ENCODE data around the gene DNAJC1. TPM values are rescaled to one million over a fixed set of nuclear protein-coding genes. Genes with fewer than 3 reads are reported as not detected.

The DNAJC1 gene
- polyA plus RNA-seq, 1 donor (not counting 4 experiments of a cell fraction or from before 2014, with no cell fraction given): 24.8 TPM

DNA sequence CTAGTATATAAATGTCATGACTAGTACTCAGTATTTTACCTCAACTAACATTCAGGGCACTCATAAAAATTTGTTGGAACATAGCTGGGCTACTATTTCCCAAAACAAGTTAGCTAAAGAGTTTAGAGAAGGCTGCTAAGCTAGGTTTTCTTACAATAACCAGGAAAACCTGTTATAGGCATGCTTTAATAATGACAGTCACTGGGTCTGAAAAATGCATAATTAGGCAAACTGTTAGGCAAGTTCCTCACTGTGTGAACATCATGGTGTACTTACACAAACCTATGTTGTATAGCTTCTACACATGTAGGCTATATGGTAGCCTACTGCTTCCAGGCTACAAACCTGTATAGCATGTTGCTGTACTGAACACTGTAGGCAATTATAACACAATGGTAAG, 79.0 kb downstream of the DNAJC1 start:
- Histone ChIP-seq H3K4me1 (ENCODE audit: control insufficient read depth, extremely low read depth, insufficient read depth, low read length) (peaks cover 35% of the 10 kb centered on the region), H3K4me2 (ENCODE audit: control insufficient read depth, extremely low read depth, insufficient read depth, low read depth, low read length) (no peak overlapping the region), H4K20me1 (ENCODE audit: control insufficient read depth, extremely low read depth, insufficient read depth, low read length) (no peaks in the 10 kb centered on the region), H3K79me2 (ENCODE audit: control insufficient read depth, insufficient read depth, low read length) (no peaks in the 10 kb centered on the region), H3K9me3 (ENCODE audit: control insufficient read depth, low read depth, low read length) (no peaks in the 10 kb centered on the region), H3K27me3 (ENCODE audit: control insufficient read depth, extremely low read depth, insufficient read depth, low read length) (no peaks in the 10 kb centered on the region), H3K4me3 (ENCODE audit: control insufficient read depth in 2 of 3, extremely low read depth in 1 of 3, insufficient read depth in 2 of 3, low read depth in 1 of 3, low read length in 3 of 3) (no peak overlapping the region), H3K9me1 (ENCODE audit: control insufficient read depth, extremely low read depth, insufficient read depth, low read length) (no peaks in the 10 kb centered on the region), H3K36me3 (ENCODE audit: control insufficient read depth in 2 of 2, extremely low read depth in 1 of 2, insufficient read depth in 2 of 2, low read length in 2 of 2) (no peaks in the 10 kb centered on the region), H2AFZ (ENCODE audit: control insufficient read depth, low read length) (no peak overlapping the region), H3K9ac (ENCODE audit: control insufficient read depth, extremely low read depth, insufficient read depth, low read length) (no peak overlapping the region), H3K27ac (ENCODE audit: control insufficient read depth, insufficient read depth, low read length) (no peak overlapping the region)
- no peak for FAIRE-seq
- dilution Hi-C loops (cut with MboI; ENCODE audit: extremely low pct_ligation_motif_present, low sequenced_read_pairs): no loop called here
- TF ChIP-seq EZH2 (IDR thresholded peaks at IDR 0.05; ENCODE audit: low read length) (no peak), CTCF (optimal IDR thresholded peaks at IDR 0.05 in 1 of 3, IDR thresholded peaks at IDR 0.05 in 1 of 3, conservative IDR thresholded peaks at IDR 0.05 in 1 of 3; ENCODE audit: extremely low read depth in 1 of 3, insufficient read depth in 2 of 3, low read length in 3 of 3) (no peak)
- DNase-seq (ENCODE audit: low read depth, low spot score): no peak

- FAIRE-seq (no peak), DNase-seq (ENCODE audit: low read depth, low spot score) (no peak)
- dilution Hi-C loops (cut with MboI; ENCODE audit: extremely low pct_ligation_motif_present, low sequenced_read_pairs): no loop called here
Observed at GRCh38 chr10:21920633-21921032, 82.9 kb downstream of the DNAJC1 start.

DNA sequence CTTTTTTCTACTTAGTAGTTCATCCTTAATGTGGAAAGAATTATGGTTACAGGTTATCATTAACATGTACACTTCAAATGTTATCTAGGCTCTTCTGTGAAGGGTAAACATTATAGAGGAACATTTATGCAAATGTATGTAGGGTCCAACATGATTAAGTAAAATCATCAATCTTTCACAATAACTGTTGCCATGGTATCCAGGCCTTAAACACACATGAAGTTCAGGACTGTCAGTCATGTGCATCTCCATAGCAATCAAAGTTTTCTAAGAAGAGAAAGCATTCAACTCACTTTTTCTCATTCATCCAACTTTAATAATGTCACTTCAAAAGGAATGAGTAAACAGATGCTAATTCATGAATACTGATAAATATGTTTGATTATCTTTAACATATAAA, 83.6 kb downstream of the DNAJC1 start:
- Histone ChIP-seq H3K4me2 (ENCODE audit: control insufficient read depth, extremely low read depth, insufficient read depth, low read depth, low read length) (no peak overlapping the region), H3K36me3 (ENCODE audit: control insufficient read depth in 2 of 2, extremely low read depth in 1 of 2, insufficient read depth in 2 of 2, low read length in 2 of 2) (no peaks in the 10 kb centered on the region), H3K4me3 (ENCODE audit: control insufficient read depth in 2 of 3, extremely low read depth in 1 of 3, insufficient read depth in 2 of 3, low read depth in 1 of 3, low read length in 3 of 3) (no peak overlapping the region), H2AFZ (ENCODE audit: control insufficient read depth, low read length) (no peak overlapping the region), H3K27me3 (ENCODE audit: control insufficient read depth, extremely low read depth, insufficient read depth, low read length) (no peaks in the 10 kb centered on the region), H3K4me1 (ENCODE audit: control insufficient read depth, extremely low read depth, insufficient read depth, low read length) (no peaks in the 10 kb centered on the region), H4K20me1 (ENCODE audit: control insufficient read depth, extremely low read depth, insufficient read depth, low read length) (no peaks in the 10 kb centered on the region), H3K9me1 (ENCODE audit: control insufficient read depth, extremely low read depth, insufficient read depth, low read length) (no peaks in the 10 kb centered on the region), H3K9ac (ENCODE audit: control insufficient read depth, extremely low read depth, insufficient read depth, low read length) (no peak overlapping the region), H3K79me2 (ENCODE audit: control insufficient read depth, insufficient read depth, low read length) (no peaks in the 10 kb centered on the region), H3K27ac (ENCODE audit: control insufficient read depth, insufficient read depth, low read length) (no peak overlapping the region), H3K9me3 (ENCODE audit: control insufficient read depth, low read depth, low read length) (no peaks in the 10 kb centered on the region)
- TF ChIP-seq EZH2 (IDR thresholded peaks at IDR 0.05; ENCODE audit: low read length): no peak
- TF ChIP-seq CTCF (optimal IDR thresholded peaks at IDR 0.05 in 1 of 3, IDR thresholded peaks at IDR 0.05 in 1 of 3, conservative IDR thresholded peaks at IDR 0.05 in 1 of 3; ENCODE audit: extremely low read depth in 1 of 3, insufficient read depth in 2 of 3, low read length in 3 of 3): no peak
- FAIRE-seq: no peak
- no peak for DNase-seq (ENCODE audit: low read depth, low spot score)
- dilution Hi-C loops (cut with MboI; ENCODE audit: extremely low pct_ligation_motif_present, low sequenced_read_pairs): no loop called here

More at GRCh38 chr10:21920633-21921032, 82.9 kb downstream of the DNAJC1 start:
- Histone ChIP-seq H3K4me2 (ENCODE audit: control insufficient read depth, extremely low read depth, insufficient read depth, low read depth, low read length) (no peak overlapping the region), H3K27me3 (ENCODE audit: control insufficient read depth, extremely low read depth, insufficient read depth, low read length) (no peaks in the 10 kb centered on the region), H2AFZ (ENCODE audit: control insufficient read depth, low read length) (no peak overlapping the region), H3K27ac (ENCODE audit: control insufficient read depth, insufficient read depth, low read length) (no peak overlapping the region), H3K9ac (ENCODE audit: control insufficient read depth, extremely low read depth, insufficient read depth, low read length) (no peak overlapping the region), H3K79me2 (ENCODE audit: control insufficient read depth, insufficient read depth, low read length) (no peaks in the 10 kb centered on the region), H3K9me1 (ENCODE audit: control insufficient read depth, extremely low read depth, insufficient read depth, low read length) (no peaks in the 10 kb centered on the region), H3K36me3 (ENCODE audit: control insufficient read depth in 2 of 2, extremely low read depth in 1 of 2, insufficient read depth in 2 of 2, low read length in 2 of 2) (no peaks in the 10 kb centered on the region), H3K4me3 (ENCODE audit: control insufficient read depth in 2 of 3, extremely low read depth in 1 of 3, insufficient read depth in 2 of 3, low read depth in 1 of 3, low read length in 3 of 3) (no peak overlapping the region), H3K9me3 (ENCODE audit: control insufficient read depth, low read depth, low read length) (no peaks in the 10 kb centered on the region), H3K4me1 (ENCODE audit: control insufficient read depth, extremely low read depth, insufficient read depth, low read length) (no peaks in the 10 kb centered on the region), H4K20me1 (ENCODE audit: control insufficient read depth, extremely low read depth, insufficient read depth, low read length) (no peaks in the 10 kb centered on the region)
- no peak for TF ChIP-seq EZH2 (IDR thresholded peaks at IDR 0.05; ENCODE audit: low read length)
